H1 (cell line): ENCODE results near the gene MARS2. TPM values are rescaled to one million over a fixed set of nuclear protein-coding genes. Genes with fewer than 3 reads are reported as not detected.

Experiments used
- CBX5 ChIP-seq: fragments of 300-800, 300-1000 bp; sonication (generic); IDR thresholded peaks from 2 replicates; pipeline ENCODE4 v1.7.1; 2016; ENCODE audit warnings: antibody characterized with exemption, low read length, low read depth
- EP300 ChIP-seq, 2 experiments: IDR thresholded peaks; 1 replicate in 1 of 2; 2 replicates in 1 of 2; pipeline ENCODE4 v1.6.1; 2011 to 2012; ENCODE audit warnings: low read depth in 2 of 2, low read length in 2 of 2, mild to moderate bottlenecking in 2 of 2, borderline replicate concordance in 1 of 2, inconsistent platforms in 1 of 2, moderate library complexity in 1 of 2
- HDAC2 ChIP-seq, 2 experiments: fragments of 300-600 bp in 1 of 2; sonication (generic) in 1 of 2; IDR thresholded peaks; 2 replicates each; pipeline ENCODE4 v1.6.1; 2011 to 2012; ENCODE audit warnings: low read depth in 2 of 2, low read length in 2 of 2, mild to moderate bottlenecking in 2 of 2, moderate library complexity in 2 of 2, borderline replicate concordance in 1 of 2, inconsistent platforms in 1 of 2
- PHF8 ChIP-seq: fragments of 200-600 bp; sonication (generic); conservative IDR thresholded peaks from 2 replicates; pipeline ENCODE4 v1.7.1; 2012; ENCODE audit warnings: low read depth, mild to moderate bottlenecking, inconsistent platforms, low read length, moderate library complexity
- polyA plus RNA-seq, 7 experiments: library from polyadenylated mRNA; depleted of rRNA in 3 of 7; stranded (reverse) in 5 of 7; unstranded in 2 of 7; fragments of >200 nt in 5 of 7; fragments of 200-250 nt in 2 of 7; gene quantifications; 1 replicate in 5 of 7; 2 replicates in 1 of 7; 4 replicates in 1 of 7; pipeline versions ENCODE4 v1.2.1 to v1.2.3, GENCODE V29; 2011 to 2013; ENCODE audit warnings: missing spikeins in 2 of 7, mixed read lengths in 2 of 7
- total RNA-seq: library from RNA; stranded (reverse); fragmentation: NEBNext Ultra II Directional; extraction: Animal tissue kit (Norgen Biotek cat#: 25700); gene quantifications from 2 replicates; pipeline ENCODE4 v1.2.1, GENCODE V29; 2021
- TF ChIP-seq, protein P1 (sequence below): IDR thresholded peaks from 2 replicates; pipeline ENCODE4 v1.6.1; 2011; ENCODE audit warnings: low read length, improper control_type of control experiment

MARS2 gene
- total and polyA plus RNA-seq, 2 of the 8 experiments (the other 6 are each of a cell fraction or from before 2014, with no cell fraction given), result 15.7 to 27.2 TPM

DNA sequence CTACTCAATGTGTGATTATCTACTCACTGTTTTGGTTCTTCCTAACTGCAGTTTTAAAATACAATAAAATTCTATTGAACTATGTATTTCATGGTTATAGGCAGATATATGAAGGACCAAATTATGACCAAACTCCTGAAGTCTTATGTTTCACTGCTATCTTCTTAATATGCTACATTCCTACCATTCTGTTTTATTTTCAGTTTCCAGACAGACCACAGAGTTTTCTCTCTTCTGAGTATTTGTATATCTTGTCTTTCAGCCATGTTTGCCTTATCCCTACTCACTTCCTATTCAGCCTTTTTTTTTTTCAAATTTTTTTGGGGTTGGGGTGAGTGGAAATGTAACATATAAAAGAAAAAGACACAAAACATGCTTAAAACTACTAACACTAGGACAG is 36.1 kb upstream of the MARS2 start (continued):
- TF ChIP-seq CBX5 (no peak), EP300 (IDR thresholded peaks at IDR 0.05; ENCODE audit: borderline replicate concordance in 1 of 2, low read depth in 2 of 2, low read length in 2 of 2) (no peak), HDAC2 (IDR thresholded peaks at IDR 0.05; ENCODE audit: borderline replicate concordance in 1 of 2, low read depth in 2 of 2, low read length in 2 of 2) (no peak), PHF8 (no peak)
- TF ChIP-seq, protein P1, sequence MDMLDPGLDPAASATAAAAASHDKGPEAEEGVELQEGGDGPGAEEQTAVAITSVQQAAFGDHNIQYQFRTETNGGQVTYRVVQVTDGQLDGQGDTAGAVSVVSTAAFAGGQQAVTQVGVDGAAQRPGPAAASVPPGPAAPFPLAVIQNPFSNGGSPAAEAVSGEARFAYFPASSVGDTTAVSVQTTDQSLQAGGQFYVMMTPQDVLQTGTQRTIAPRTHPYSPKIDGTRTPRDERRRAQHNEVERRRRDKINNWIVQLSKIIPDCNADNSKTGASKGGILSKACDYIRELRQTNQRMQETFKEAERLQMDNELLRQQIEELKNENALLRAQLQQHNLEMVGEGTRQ, result no peak
- TF ChIP-seq, all 59 proteins: peak for 0
